B cell (primary cell): ENCODE results near the gene CYP4A11. TPM values are rescaled to one million over a fixed set of nuclear protein-coding genes. Genes with fewer than 3 reads are reported as not detected.

ENCODE experiments used
- ATAC-seq: fragments of 200-7000 bp; cut with Tn5 transposase; one replicate; pipeline ENCODE4 v1.10.0; 2021; ENCODE audit warnings: low read depth, mild to moderate bottlenecking, moderate number of reproducible peaks, moderate library complexity
- CTCF ChIA-PET: fragments of 350-600 bp; sonication (Branson Sonifier 250); formaldehyde crosslinking; loops from one replicate; lab custom pipeline; 2021; ENCODE audit warnings: antibody characterized with exemption, inconsistent platforms; lab: Charles Lee
- POLR2A ChIA-PET: fragments of 350-600 bp; sonication (Branson Sonifier 250); formaldehyde crosslinking; loops from one replicate; lab custom pipeline; 2021; ENCODE audit warnings: antibody characterized with exemption; lab: Charles Lee
- DNase-seq: peaks from one replicate; pipeline ENCODE4 v3.0.0; 2013
- H2AFZ ChIP-seq: 2 replicates; pipeline ENCODE4 v1.6.1; 2012; ENCODE audit warnings: mild to moderate bottlenecking, low read depth, low read length; ENCODE audit not compliant: insufficient read depth, poor library complexity, severe bottlenecking
- H3K27ac ChIP-seq, 2 donors: 1 replicate in 1 of 2; 2 replicates in 1 of 2; pipeline ENCODE4 v1.5.1; 2012 to 2013; ENCODE audit warnings: low read length in 2 of 2, mild to moderate bottlenecking in 2 of 2, moderate library complexity in 1 of 2
- H3K27me3 ChIP-seq, 4 experiments: fragments of 200-600 bp in 1 of 4; sonication (generic) in 1 of 4; replicated peaks in 1 of 4; 1 replicate in 2 of 4; 2 replicates in 2 of 4; pipeline versions ENCODE4 v1.6.1 to v1.7.0; 2013 to 2016; ENCODE audit warnings: low read length in 3 of 4, mild to moderate bottlenecking in 2 of 4, mixed read lengths in 1 of 4, moderate library complexity in 1 of 4; ENCODE audit not compliant: insufficient read depth in 4 of 4, control insufficient read depth in 3 of 4; ENCODE audit errors: control extremely low read depth in 1 of 4
- H3K36me3 ChIP-seq, 2 experiments: replicated peaks in 1 of 2; 1 replicate in 1 of 2; 2 replicates in 1 of 2; pipeline versions ENCODE4 v1.6.1 to v1.7.1; 2013; ENCODE audit warnings: low read length in 1 of 2; ENCODE audit not compliant: insufficient read depth in 2 of 2, control insufficient read depth in 1 of 2; ENCODE audit errors: control extremely low read depth in 1 of 2, extremely low read depth in 1 of 2
- H3K4me1 ChIP-seq, 2 donors: fragments of 200-600 bp in 1 of 2; sonication (generic) in 1 of 2; 1 replicate in 1 of 2; 2 replicates in 1 of 2; pipeline versions ENCODE4 v1.5.1 to v1.6.1; 2013 to 2017; ENCODE audit warnings: low read length in 2 of 2; ENCODE audit not compliant: control insufficient read depth in 2 of 2, insufficient read depth in 2 of 2
- H3K4me2 ChIP-seq: replicated peaks from 2 replicates; pipeline ENCODE3; 2012; ENCODE audit warnings: mild to moderate bottlenecking, low read depth, low read length; ENCODE audit not compliant: poor library complexity, severe bottlenecking
- H3K4me3 ChIP-seq, 5 experiments: fragments of 200-600 bp in 1 of 5; sonication (generic) in 1 of 5; 1 replicate in 3 of 5; 2 replicates in 2 of 5; pipeline versions ENCODE4 v1.5.1 to v1.7.0; 2011 to 2016; ENCODE audit warnings: low read length in 4 of 5, mild to moderate bottlenecking in 4 of 5, low read depth in 2 of 5, control low read depth in 1 of 5, moderate library complexity in 1 of 5; ENCODE audit not compliant: insufficient read depth in 1 of 5; ENCODE audit errors: control extremely low read depth in 1 of 5, extremely low read depth in 1 of 5
- H3K79me2 ChIP-seq: fragments of 200-600 bp; sonication (generic); one replicate; pipeline ENCODE4 v1.6.0; 2016; ENCODE audit warnings: low read length; ENCODE audit not compliant: control insufficient read depth, insufficient read depth
- H3K9ac ChIP-seq: fragments of 200-600 bp; sonication (generic); 2 replicates; pipeline ENCODE4 v1.6.1; 2017; ENCODE audit warnings: mild to moderate bottlenecking, low read length, moderate library complexity
- H3K9me3 ChIP-seq, 3 donors: one replicate each; pipeline versions ENCODE4 v1.6.1 to v1.7.1; 2013; ENCODE audit warnings: low read length in 2 of 3; ENCODE audit not compliant: control insufficient read depth in 2 of 3, insufficient read depth in 1 of 3; ENCODE audit errors: control extremely low read depth in 1 of 3
- H4K20me1 ChIP-seq: 2 replicates; pipeline ENCODE4 v1.6.0; 2012; ENCODE audit warnings: mild to moderate bottlenecking, low read length; ENCODE audit not compliant: insufficient read depth, control insufficient read depth, poor library complexity, severe bottlenecking
- H3K27ac Mint-ChIP-seq: one replicate; pipeline ENCODE4 v1.8.0; 2021; ENCODE audit warnings: mixed read lengths
- H3K27me3 Mint-ChIP-seq: one replicate; pipeline ENCODE4 v1.8.0; 2021; ENCODE audit warnings: mixed read lengths
- H3K4me1 Mint-ChIP-seq: one replicate; pipeline ENCODE4 v1.8.0; 2021; ENCODE audit warnings: mixed read lengths
- H3K4me3 Mint-ChIP-seq: one replicate; pipeline ENCODE4 v1.8.0; 2021; ENCODE audit warnings: mixed read lengths
- H3K9me3 Mint-ChIP-seq: one replicate; pipeline ENCODE4 v1.8.0; 2022; ENCODE audit warnings: mixed read lengths; ENCODE audit not compliant: insufficient read depth
- EZH2 ChIP-seq: IDR thresholded peaks from 2 replicates; pipeline ENCODE4 v1.6.1; 2012; ENCODE audit warnings: borderline replicate concordance, low read depth, mild to moderate bottlenecking, moderate library complexity, low read length; ENCODE audit not compliant: insufficient read depth, poor library complexity, severe bottlenecking
- WGBS: methylation state at CpG from one replicate; pipeline ENCODE4 v1.1.5; 2013; ENCODE audit warnings: missing lambda C conversion rate; ENCODE audit not compliant: insufficient coverage; 5-methylcytosine and 5-hydroxymethylcytosine counted together
- intact Hi-C: fragments of 100-400 bp; cut with micrococcal nuclease; formaldehyde crosslinking; loops from one replicate; pipeline ENCODE4 v1.10.0; 2022
- polyA plus RNA-seq: library from polyadenylated mRNA; depleted of rRNA; stranded (reverse); fragments of >200 nt; gene quantifications from 2 replicates; pipeline ENCODE4 v1.2.3, GENCODE V29; 2012
- total RNA-seq, 2 donors: library from RNA; stranded (reverse); fragments of 120-200 nt in 1 of 2; gene quantifications; 1 replicate in 1 of 2; 2 replicates in 1 of 2; pipeline versions ENCODE4 v1.2.3 to v1.2.4, GENCODE V29; 2013 to 2022
- TF ChIP-seq, protein P1 (sequence below): fragments of 200-600 bp; IDR thresholded peaks from one replicate; pipeline ENCODE4 v1.8.0; 2022; ENCODE audit warnings: antibody characterized with exemption, mild to moderate bottlenecking

Gene CYP4A11
- total and polyA plus RNA-seq, 2 donors (not counting 1 experiment from before 2014, with no cell fraction given), result not detected

DNA sequence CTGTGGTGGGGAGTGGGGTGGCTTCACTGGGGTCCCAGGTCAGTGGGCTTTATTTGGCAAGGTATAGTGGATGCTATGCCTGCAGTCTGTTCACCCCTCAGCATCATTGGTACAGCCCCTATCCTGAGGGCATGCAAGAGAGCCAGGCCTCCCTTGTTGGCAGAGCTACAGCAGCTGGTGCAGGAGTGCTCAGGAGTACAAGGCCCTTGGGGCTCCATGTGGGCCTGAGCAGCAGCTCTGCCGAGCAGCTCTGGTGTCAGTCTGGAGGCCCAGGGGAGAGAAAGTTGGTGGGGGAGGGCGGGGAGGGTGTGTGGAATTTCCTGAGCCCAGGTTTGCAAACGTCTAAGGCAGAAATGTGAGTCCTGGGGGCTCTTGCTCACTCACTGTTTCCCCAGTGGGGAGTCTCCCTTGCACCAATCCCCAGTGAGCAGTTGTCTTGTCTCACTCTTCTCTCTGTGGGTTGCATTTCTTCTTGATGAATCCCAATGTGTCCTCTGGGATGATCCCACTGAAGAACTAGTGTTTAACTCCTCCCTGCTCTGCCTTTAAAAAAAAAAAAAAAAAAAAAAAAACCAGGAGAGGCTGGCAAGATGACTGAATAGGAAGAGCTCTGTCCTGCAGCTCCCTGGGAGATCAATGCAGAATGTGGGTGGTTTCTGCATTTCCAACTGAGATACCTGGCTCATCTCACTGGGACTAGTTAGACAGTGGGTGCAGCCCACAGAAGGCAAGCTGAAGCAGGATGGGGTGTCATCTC is 42.7 kb upstream of the CYP4A11 start:
- H3K27me3 ChIP-seq, result no peaks in the 10 kb centered on the region
- H3K4me3 ChIP-seq, result no peak overlapping the region
- Mint-ChIP-seq H3K27me3 (peaks cover 18% of the 10 kb centered on the region), H3K9me3 (peaks cover 4% of the 10 kb centered on the region), H3K27ac (no peak overlapping the region), H3K4me3 (no peak overlapping the region), H3K4me1 (no peaks in the 10 kb centered on the region)
- TF ChIP-seq, protein P1, sequence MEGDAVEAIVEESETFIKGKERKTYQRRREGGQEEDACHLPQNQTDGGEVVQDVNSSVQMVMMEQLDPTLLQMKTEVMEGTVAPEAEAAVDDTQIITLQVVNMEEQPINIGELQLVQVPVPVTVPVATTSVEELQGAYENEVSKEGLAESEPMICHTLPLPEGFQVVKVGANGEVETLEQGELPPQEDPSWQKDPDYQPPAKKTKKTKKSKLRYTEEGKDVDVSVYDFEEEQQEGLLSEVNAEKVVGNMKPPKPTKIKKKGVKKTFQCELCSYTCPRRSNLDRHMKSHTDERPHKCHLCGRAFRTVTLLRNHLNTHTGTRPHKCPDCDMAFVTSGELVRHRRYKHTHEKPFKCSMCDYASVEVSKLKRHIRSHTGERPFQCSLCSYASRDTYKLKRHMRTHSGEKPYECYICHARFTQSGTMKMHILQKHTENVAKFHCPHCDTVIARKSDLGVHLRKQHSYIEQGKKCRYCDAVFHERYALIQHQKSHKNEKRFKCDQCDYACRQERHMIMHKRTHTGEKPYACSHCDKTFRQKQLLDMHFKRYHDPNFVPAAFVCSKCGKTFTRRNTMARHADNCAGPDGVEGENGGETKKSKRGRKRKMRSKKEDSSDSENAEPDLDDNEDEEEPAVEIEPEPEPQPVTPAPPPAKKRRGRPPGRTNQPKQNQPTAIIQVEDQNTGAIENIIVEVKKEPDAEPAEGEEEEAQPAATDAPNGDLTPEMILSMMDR, result no peak
- no peak for TF ChIP-seq EZH2
- 29% methylated on average over 3 of the region's 3 CpGs for WGBS
- no peaks in the 10 kb centered on the region for H3K79me2 ChIP-seq
- H3K27ac ChIP-seq, result no peak overlapping the region
- H2AFZ ChIP-seq, result no peak overlapping the region
- CTCF ChIA-PET, result no interaction called here
- POLR2A ChIA-PET, result no interaction called here
- intact Hi-C loops, result no loop called here
- H4K20me1 ChIP-seq, result no peaks in the 10 kb centered on the region
- H3K9ac ChIP-seq, result no peak overlapping the region
- DNase-seq, result no peak
- no peak for ATAC-seq
- no peak overlapping the region for H3K4me2 ChIP-seq
- peaks cover 0 to 1% (median 0%) of the 10 kb centered on the region in 3 donors for H3K9me3 ChIP-seq
- no peaks in the 10 kb centered on the region for H3K4me1 ChIP-seq
- H3K36me3 ChIP-seq, result no peaks in the 10 kb centered on the region

DNA sequence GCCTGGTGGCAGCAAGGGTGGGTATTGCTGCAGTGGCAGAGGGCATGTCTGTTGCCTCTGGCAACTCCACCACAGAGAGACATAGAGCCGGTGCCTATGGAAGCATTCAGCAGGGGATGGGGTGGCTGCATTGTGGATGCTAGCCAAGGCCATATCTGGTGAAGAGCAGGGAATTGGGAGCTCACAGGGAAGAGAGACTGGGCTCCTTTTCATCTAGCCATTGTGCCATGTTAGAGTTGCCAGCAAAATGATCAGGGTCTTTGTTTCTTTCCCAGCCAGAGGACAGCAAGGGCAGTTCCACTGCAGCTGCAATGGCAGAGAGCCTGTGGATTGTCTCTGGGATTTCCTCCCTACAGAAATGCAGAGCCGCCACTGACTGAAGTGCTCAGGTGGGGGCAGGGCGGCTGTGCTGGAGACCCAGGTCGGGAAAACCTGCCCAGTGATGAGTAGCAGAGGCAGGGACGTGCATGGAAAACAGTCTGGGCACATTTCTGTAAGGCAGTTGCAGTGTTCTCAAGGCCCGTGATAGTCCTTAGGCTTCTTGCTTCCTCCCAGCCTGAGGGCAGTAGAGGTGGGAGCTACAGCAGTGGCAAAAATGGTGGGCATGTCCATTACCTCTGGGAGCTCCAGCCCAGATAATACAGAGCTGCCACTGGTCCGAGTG is 42.0 kb upstream of the CYP4A11 start:
- ATAC-seq, result no peak
- H3K27me3 Mint-ChIP-seq, result peaks cover 22% of the 10 kb centered on the region
- H3K9me3 Mint-ChIP-seq, result peaks cover 4% of the 10 kb centered on the region

More for the DNA sequence above, 42.0 kb upstream of the CYP4A11 start:
- WGBS, result 73% methylated on average over 7 of the region's 7 CpGs
- H3K27me3 ChIP-seq, result no peaks in the 10 kb centered on the region
- H3K9ac ChIP-seq, result no peak overlapping the region
- no peaks in the 10 kb centered on the region for H3K4me1 ChIP-seq
- no peak overlapping the region for H3K4me3 ChIP-seq
- ChIA-PET CTCF (no interaction called here), POLR2A (no interaction called here)
- Mint-ChIP-seq H3K4me3 (no peak overlapping the region), H3K4me1 (no peaks in the 10 kb centered on the region), H3K27ac (no peak overlapping the region)
- intact Hi-C loops, result no loop called here
- DNase-seq, result no peak
- H3K79me2 ChIP-seq, result no peaks in the 10 kb centered on the region
- H3K4me2 ChIP-seq, result no peak overlapping the region
- TF ChIP-seq EZH2, result no peak
- H3K36me3 ChIP-seq, result no peaks in the 10 kb centered on the region
- no peak overlapping the region for H3K27ac ChIP-seq
- H3K9me3 ChIP-seq, result peaks cover 0 to 1% (median 0%) of the 10 kb centered on the region in 3 donors
- no peaks in the 10 kb centered on the region for H4K20me1 ChIP-seq
- H2AFZ ChIP-seq, result no peak overlapping the region
